GM12872 (cell line): Measurements from ENCODE around the gene NAPSA.

Experiments used
- TF ChIP-seq, protein P1 (sequence below): IDR thresholded peaks from 3 replicates; pipeline ENCODE4 v1.5.1; 2011; ENCODE audit warnings: low read depth, mild to moderate bottlenecking, low read length, moderate library complexity; ENCODE audit not compliant: insufficient read depth

Gene NAPSA

GRCh38 chr19:50318438-50318837, 47.0 kb downstream of the NAPSA start:
- TF ChIP-seq, protein P1, sequence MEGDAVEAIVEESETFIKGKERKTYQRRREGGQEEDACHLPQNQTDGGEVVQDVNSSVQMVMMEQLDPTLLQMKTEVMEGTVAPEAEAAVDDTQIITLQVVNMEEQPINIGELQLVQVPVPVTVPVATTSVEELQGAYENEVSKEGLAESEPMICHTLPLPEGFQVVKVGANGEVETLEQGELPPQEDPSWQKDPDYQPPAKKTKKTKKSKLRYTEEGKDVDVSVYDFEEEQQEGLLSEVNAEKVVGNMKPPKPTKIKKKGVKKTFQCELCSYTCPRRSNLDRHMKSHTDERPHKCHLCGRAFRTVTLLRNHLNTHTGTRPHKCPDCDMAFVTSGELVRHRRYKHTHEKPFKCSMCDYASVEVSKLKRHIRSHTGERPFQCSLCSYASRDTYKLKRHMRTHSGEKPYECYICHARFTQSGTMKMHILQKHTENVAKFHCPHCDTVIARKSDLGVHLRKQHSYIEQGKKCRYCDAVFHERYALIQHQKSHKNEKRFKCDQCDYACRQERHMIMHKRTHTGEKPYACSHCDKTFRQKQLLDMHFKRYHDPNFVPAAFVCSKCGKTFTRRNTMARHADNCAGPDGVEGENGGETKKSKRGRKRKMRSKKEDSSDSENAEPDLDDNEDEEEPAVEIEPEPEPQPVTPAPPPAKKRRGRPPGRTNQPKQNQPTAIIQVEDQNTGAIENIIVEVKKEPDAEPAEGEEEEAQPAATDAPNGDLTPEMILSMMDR = no peak

- TF ChIP-seq, protein P1 = no peak
Observed at GRCh38 chr19:50317115-50317514, 48.3 kb downstream of the NAPSA start.

DNA sequence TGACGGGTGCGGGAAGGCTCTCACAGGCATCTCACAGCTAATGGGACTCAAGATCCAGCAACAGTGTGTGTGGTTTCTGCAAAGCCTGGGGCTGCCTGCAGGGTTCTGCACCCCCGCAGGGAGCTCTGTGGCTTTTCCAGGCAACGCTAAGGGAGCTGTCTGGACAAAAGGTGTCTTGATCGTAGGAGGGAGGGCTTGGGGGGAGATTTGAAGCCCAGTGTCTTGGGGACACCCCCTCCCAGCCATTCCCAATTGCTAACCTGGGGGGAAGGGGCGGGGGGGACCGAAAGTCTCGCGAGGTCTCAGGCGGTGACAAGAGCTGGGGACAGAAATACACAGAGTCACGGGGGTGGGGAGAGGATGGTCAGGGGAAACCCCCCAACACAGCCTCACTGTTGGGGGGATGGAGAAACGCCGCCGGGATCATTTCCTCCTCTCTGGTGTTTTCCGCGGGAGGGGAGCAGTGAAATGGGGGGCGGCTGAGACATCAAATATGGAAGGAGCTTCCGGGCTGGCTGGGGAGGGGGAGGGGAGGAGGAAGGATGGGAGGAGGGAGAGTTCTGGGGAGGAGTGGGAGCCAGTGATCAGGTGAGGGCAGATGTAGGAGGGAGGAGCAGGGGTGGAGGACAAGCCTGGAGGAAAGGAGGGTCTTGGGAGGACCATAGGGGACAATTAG, 49.5 kb downstream of the NAPSA start:
- TF ChIP-seq, protein P1 = 0 out of 3 replicates have a peak, but pooled peaks have one; percentile 18

GRCh38 chr19:50314724-50315708, 50.4 kb downstream of the NAPSA start:
- TF ChIP-seq, protein P1 = no peak

DNA sequence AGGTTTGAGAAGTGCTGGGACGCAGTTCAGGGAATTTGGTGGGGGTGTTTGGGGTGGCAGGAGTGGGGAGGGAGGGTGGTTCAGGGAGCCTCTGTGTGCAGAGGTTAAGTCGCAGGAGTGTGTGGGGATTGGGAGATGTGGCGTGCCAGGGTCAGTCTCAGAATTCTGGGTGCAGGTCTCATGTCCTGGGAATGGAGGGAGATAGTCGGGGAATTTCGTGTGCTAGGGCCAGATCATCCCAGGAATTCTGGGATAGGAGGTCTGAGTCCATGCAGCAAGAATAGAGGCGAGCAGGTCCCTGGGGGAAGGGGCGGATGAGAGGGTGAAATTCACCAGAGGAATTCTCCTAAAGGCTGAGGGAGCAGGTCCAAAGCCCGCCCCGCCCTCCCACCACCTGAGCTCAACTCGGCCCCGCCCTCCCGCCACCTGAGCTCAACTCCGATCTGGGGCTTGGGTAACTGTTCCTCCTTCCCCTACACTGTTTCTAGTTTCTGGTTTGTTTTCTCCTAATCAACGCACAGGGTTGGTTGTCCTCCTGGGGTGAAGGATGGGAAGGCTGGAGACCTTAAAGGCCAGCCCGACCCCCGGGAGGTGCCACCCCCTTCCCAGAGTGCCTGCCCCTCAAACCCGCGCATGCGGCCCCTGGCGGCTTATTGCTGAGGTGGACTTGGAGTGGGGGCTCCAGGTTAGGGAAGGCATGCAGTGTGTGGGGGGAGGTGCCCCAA, 51.5 kb downstream of the NAPSA start:
- TF ChIP-seq, protein P1 = no peak

GRCh38 chr19:50312967-50313811, 52.2 kb downstream of the NAPSA start:
- TF ChIP-seq, protein P1 = no peak
